ENCODE measurements around the gene CAMKMT.

DNA sequence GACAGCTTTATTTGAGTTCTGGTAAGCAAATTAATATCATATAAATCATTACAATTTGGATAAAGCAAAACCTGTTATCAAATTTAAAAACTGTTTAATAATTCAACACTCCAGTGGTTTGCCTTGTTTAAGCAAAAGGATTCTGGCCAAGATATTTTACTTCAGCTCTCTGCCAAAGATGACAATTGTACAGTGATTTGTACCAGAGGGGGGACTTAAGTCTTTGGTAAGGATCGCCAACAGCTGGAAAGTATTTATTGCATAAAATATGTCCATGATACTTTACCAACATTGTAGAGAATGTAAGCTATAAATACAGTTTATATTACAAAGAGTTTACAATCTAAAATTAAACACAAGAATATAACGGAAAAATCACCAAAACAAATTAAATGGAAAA, 14.2 kb upstream of the CAMKMT start:
- TF ChIP-seq, protein P1, sequence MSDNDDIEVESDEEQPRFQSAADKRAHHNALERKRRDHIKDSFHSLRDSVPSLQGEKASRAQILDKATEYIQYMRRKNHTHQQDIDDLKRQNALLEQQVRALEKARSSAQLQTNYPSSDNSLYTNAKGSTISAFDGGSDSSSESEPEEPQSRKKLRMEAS (IDR thresholded peaks at IDR 0.05) = no peak
- no peak for TF ChIP-seq REST (IDR thresholded peaks at IDR 0.05; ENCODE audit: low read depth)
- TF ChIP-seq YY1 (IDR thresholded peaks at IDR 0.05; ENCODE audit: low read depth) = no peak
- no peak for TF ChIP-seq ZBTB7A (IDR thresholded peaks at IDR 0.05; ENCODE audit: low read depth)
- no peak for TF ChIP-seq TEAD4 (IDR thresholded peaks at IDR 0.05)
- no peak for TF ChIP-seq RAD21 (IDR thresholded peaks at IDR 0.05; ENCODE audit: low read depth)
- TF ChIP-seq TAF1 (IDR thresholded peaks at IDR 0.05; ENCODE audit: low read depth) = no peak
- TF ChIP-seq CREB1 (IDR thresholded peaks at IDR 0.05; ENCODE audit: low read depth) = no peak
- no peak for TF ChIP-seq FOXM1 (IDR thresholded peaks at IDR 0.05; ENCODE audit: borderline replicate concordance, low read depth)
- TF ChIP-seq EP300 (IDR thresholded peaks at IDR 0.05; ENCODE audit: borderline replicate concordance) = no peak
- TF ChIP-seq EGR1 (IDR thresholded peaks at IDR 0.05) = no peak
- no peak for TF ChIP-seq CEBPB (IDR thresholded peaks at IDR 0.05)
- TF ChIP-seq NFIC (IDR thresholded peaks at IDR 0.05) = no peak
- TF ChIP-seq TCF12 (IDR thresholded peaks at IDR 0.05; ENCODE audit: low read depth) = no peak
